Mesendoderm (in vitro differentiated cells): Measurements from ENCODE around the gene SLC22A4. TPM values are rescaled to one million over a fixed set of nuclear protein-coding genes. Genes with fewer than 3 reads are reported as not detected.

Experiments used
- DNase-seq: peaks from one replicate; pipeline ENCODE4 v3.0.0; 2013
- H2AK5ac ChIP-seq: 2 replicates; pipeline ENCODE4 v1.6.1; 2013; ENCODE audit warnings: low read length, inconsistent platforms
- H2BK120ac ChIP-seq: 2 replicates; pipeline ENCODE4 v1.6.1; 2013; ENCODE audit warnings: low read depth, mild to moderate bottlenecking, low read length, moderate library complexity, mixed read lengths
- H2BK15ac ChIP-seq: replicated peaks from 2 replicates; pipeline ENCODE4 v1.6.1; 2013; ENCODE audit warnings: low read depth, mild to moderate bottlenecking, moderate library complexity
- H2BK5ac ChIP-seq: 2 replicates; pipeline ENCODE4 v1.6.1; 2013; ENCODE audit warnings: low read length, inconsistent platforms
- H3K18ac ChIP-seq: 2 replicates; pipeline ENCODE4 v1.6.1; 2013; ENCODE audit warnings: mild to moderate bottlenecking, low read length, mixed read lengths
- H3K23ac ChIP-seq: one replicate; pipeline ENCODE4 v1.6.1; 2013; ENCODE audit warnings: low read length
- H3K27ac ChIP-seq: 2 replicates; pipeline ENCODE4 v1.5.1; 2013; ENCODE audit warnings: low read depth, mild to moderate bottlenecking, inconsistent platforms, low read length, moderate library complexity
- H3K27me3 ChIP-seq: 2 replicates; pipeline ENCODE4 v1.6.1; 2013; ENCODE audit warnings: low read length, control low read depth, mild to moderate bottlenecking, inconsistent platforms; ENCODE audit not compliant: insufficient read depth, poor library complexity
- H3K36me3 ChIP-seq: 2 replicates; pipeline ENCODE4 v1.6.1; 2013; ENCODE audit warnings: low read length, inconsistent platforms; ENCODE audit not compliant: control insufficient read depth, insufficient read depth
- H3K4ac ChIP-seq: one replicate; pipeline ENCODE4 v1.6.1; 2013; ENCODE audit warnings: low read depth, mild to moderate bottlenecking, low read length, moderate library complexity
- H3K4me1 ChIP-seq: 2 replicates; pipeline ENCODE4 v1.6.1; 2013; ENCODE audit warnings: low read depth, low read length, inconsistent platforms; ENCODE audit not compliant: control insufficient read depth
- H3K4me2 ChIP-seq: 2 replicates; pipeline ENCODE4 v1.6.1; 2013; ENCODE audit warnings: low read length
- H3K4me3 ChIP-seq: 2 replicates; pipeline ENCODE4 v1.5.1; 2013; ENCODE audit warnings: mild to moderate bottlenecking, low read length
- H3K56ac ChIP-seq: one replicate; pipeline ENCODE4 v1.6.1; 2013; ENCODE audit warnings: low read length
- H3K79me1 ChIP-seq: 2 replicates; pipeline ENCODE4 v1.6.1; 2013; ENCODE audit warnings: low read length, inconsistent platforms
- H3K79me2 ChIP-seq: 2 replicates; pipeline ENCODE4 v1.6.1; 2013; ENCODE audit warnings: mild to moderate bottlenecking, low read length; ENCODE audit not compliant: control insufficient read depth, insufficient read depth
- H3K9ac ChIP-seq: 2 replicates; pipeline ENCODE4 v1.6.1; 2013; ENCODE audit warnings: low read length, inconsistent platforms
- H4K5ac ChIP-seq: one replicate; pipeline ENCODE4 v1.6.1; 2013; ENCODE audit warnings: low read length
- H4K8ac ChIP-seq: one replicate; pipeline ENCODE4 v1.6.1; 2013; ENCODE audit warnings: low read depth, mild to moderate bottlenecking, control low read depth, low read length, moderate library complexity
- WGBS: extraction: QIAGEN DNeasy Blood & Tissue Kit; methylation state at CpG from one replicate; pipeline ENCODE4 v1.1.7; 2013; ENCODE audit warnings: low lambda C conversion rate, missing lambda C conversion rate; ENCODE audit not compliant: insufficient coverage; ENCODE audit errors: extremely low coverage; 5-methylcytosine and 5-hydroxymethylcytosine counted together
- polyA plus RNA-seq, 2 experiments: library from polyadenylated mRNA; stranded (reverse); fragments of 200-250 nt; gene quantifications; one replicate each; pipeline ENCODE4 v1.2.3, GENCODE V29; 2013

Gene SLC22A4
- 0.15 TPM for polyA plus RNA-seq (2013, experiment 1 of 2)
- polyA plus RNA-seq (2013, experiment 2 of 2) = 0.25 TPM

- Histone ChIP-seq H2AK5ac (no peak within 1 kb of the TSS), H4K5ac (no peak within 1 kb of the TSS), H3K18ac (peak within 1 kb of the TSS; percentile 88), H3K79me1 (no peaks in the 10 kb centered on the region), H3K36me3 (no peaks in the 10 kb centered on the region), H3K27me3 (no peaks in the 10 kb centered on the region), H3K4me1 (no peaks in the 10 kb centered on the region), H3K4me2 (peak within 1 kb of the TSS; percentile 98), H3K4ac (peak within 1 kb of the TSS; percentile 38), H3K27ac (peak within 1 kb of the TSS; percentile 86), H3K9ac (peak within 1 kb of the TSS; percentile 84), H2BK15ac (no peak within 1 kb of the TSS), H2BK120ac (no peak within 1 kb of the TSS), H3K79me2 (no peaks in the 10 kb centered on the region), H3K23ac (peak within 1 kb of the TSS; percentile 66), H2BK5ac (peak within 1 kb of the TSS; percentile 57), H3K56ac (peak within 1 kb of the TSS; percentile 92), H4K8ac (no peak within 1 kb of the TSS), H3K4me3 (peak within 1 kb of the TSS; percentile 45)
- DNase-seq = peak; percentile 97
- WGBS = no CpG with 5 or more reads among the region's 63 CpGs
Observed at GRCh38 chr5:132293992-132294727, at the start of gene SLC22A4. SLC22A4 (plus strand) TSS chr5:132294394; CDS start chr5:132294617, 223 bp downstream.

DNA sequence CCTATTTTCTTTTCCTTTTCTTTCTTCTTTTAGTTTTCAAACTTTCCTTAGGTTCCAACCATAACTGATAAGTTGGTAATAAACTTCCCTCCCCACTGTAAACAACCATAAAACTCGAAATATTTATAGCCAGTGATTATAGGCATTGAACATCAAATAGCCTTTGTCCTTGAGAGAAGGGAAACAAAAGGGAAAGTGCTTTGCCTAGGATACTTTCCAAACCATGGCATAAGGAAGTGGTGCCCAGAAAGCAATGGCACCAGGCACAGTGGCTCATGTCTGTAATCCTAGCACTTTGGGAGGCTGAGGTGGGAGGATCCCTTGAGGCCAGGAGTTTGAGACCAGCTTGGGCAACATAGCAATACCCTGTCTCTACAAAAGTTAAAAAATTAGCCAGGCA, 48.6 kb upstream of the SLC22A4 start:
- Histone ChIP-seq H3K4me3 (no peak overlapping the region), H3K27ac (no peak overlapping the region), H2AK5ac (no peak overlapping the region), H3K79me1 (no peaks in the 10 kb centered on the region), H3K56ac (no peak overlapping the region), H3K4me1 (no peaks in the 10 kb centered on the region), H3K23ac (no peak overlapping the region), H3K18ac (no peak overlapping the region), H4K5ac (no peak overlapping the region), H3K27me3 (no peaks in the 10 kb centered on the region), H2BK15ac (no peak overlapping the region), H3K4me2 (no peak overlapping the region), H3K36me3 (no peaks in the 10 kb centered on the region), H3K9ac (no peak overlapping the region), H3K4ac (no peak overlapping the region), H2BK120ac (no peak overlapping the region), H4K8ac (no peak overlapping the region), H2BK5ac (no peak overlapping the region), H3K79me2 (no peaks in the 10 kb centered on the region)
- DNase-seq = no peak
- WGBS = no CpG with 5 or more reads among the region's 1 CpG

- no peaks in the 10 kb centered on the region for H3K27me3 ChIP-seq
- DNase-seq = no peak
- H3K56ac ChIP-seq = no peak overlapping the region
- no peak overlapping the region for H3K4me3 ChIP-seq
- H3K4ac ChIP-seq = no peak overlapping the region
- no peak overlapping the region for H4K5ac ChIP-seq
- no peak overlapping the region for H2BK120ac ChIP-seq
- no peak overlapping the region for H2BK15ac ChIP-seq
- H3K79me2 ChIP-seq = no peaks in the 10 kb centered on the region
- H3K79me1 ChIP-seq = no peaks in the 10 kb centered on the region
- H3K18ac ChIP-seq = no peak overlapping the region
- H3K4me2 ChIP-seq = no peak overlapping the region
- H3K9ac ChIP-seq = no peak overlapping the region
- H3K23ac ChIP-seq = no peak overlapping the region
- H3K36me3 ChIP-seq = no peaks in the 10 kb centered on the region
- H3K27ac ChIP-seq = no peak overlapping the region
- no peak overlapping the region for H2BK5ac ChIP-seq
- no peak overlapping the region for H2AK5ac ChIP-seq
- H4K8ac ChIP-seq = no peak overlapping the region
- H3K4me1 ChIP-seq = no peaks in the 10 kb centered on the region
Observed at GRCh38 chr5:132246806-132247205, 47.4 kb upstream of the SLC22A4 start.

DNA sequence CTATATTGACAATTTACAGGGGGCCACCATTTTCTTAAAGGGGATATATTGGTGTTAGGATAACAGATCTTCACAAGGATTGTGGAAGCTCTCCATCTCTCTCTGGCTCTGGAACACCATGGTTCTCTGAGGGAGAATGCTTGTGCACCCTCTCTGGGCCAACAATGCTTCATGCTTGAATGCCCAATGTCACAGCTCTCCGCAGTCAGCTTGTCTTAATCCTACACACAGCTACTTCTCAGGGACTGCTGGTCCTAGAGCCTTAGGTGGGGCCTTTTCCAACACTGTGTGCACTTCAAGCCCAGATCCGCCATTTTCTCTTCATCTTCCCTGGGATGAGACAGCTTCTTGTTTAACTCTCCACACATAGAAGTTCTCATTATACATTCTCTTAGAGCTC, 43.6 kb upstream of the SLC22A4 start:
- WGBS = no CpG with 5 or more reads among the region's 2 CpGs
- Histone ChIP-seq H3K27ac (no peak overlapping the region), H3K4me2 (no peak overlapping the region), H3K36me3 (no peaks in the 10 kb centered on the region), H2BK5ac (no peak overlapping the region), H3K27me3 (no peaks in the 10 kb centered on the region), H3K23ac (no peak overlapping the region), H2BK15ac (no peak overlapping the region), H4K8ac (no peak overlapping the region), H3K79me2 (no peaks in the 10 kb centered on the region), H3K4me1 (no peaks in the 10 kb centered on the region), H3K4me3 (no peak overlapping the region), H4K5ac (no peak overlapping the region), H2AK5ac (no peak overlapping the region), H3K18ac (no peak overlapping the region), H3K9ac (no peak overlapping the region), H2BK120ac (no peak overlapping the region), H3K4ac (no peak overlapping the region), H3K56ac (no peak overlapping the region), H3K79me1 (no peaks in the 10 kb centered on the region)
- DNase-seq = no peak

- no peak overlapping the region for H3K4me2 ChIP-seq
- H2BK120ac ChIP-seq = no peak overlapping the region
- H2BK5ac ChIP-seq = no peak overlapping the region
- peak overlapping the region; percentile 25 for H3K56ac ChIP-seq
- no peak overlapping the region for H2AK5ac ChIP-seq
- H3K4ac ChIP-seq = no peak overlapping the region
- no peak overlapping the region for H2BK15ac ChIP-seq
- H4K8ac ChIP-seq = no peak overlapping the region
- H3K23ac ChIP-seq = no peak overlapping the region
- no peaks in the 10 kb centered on the region for H3K4me1 ChIP-seq
- no peak overlapping the region for H3K27ac ChIP-seq
- no peaks in the 10 kb centered on the region for H3K27me3 ChIP-seq
- WGBS = no CpG with 5 or more reads among the region's 10 CpGs
- H4K5ac ChIP-seq = no peak overlapping the region
- no peak overlapping the region for H3K18ac ChIP-seq
- no peak overlapping the region for H3K9ac ChIP-seq
- H3K79me1 ChIP-seq = no peaks in the 10 kb centered on the region
- H3K36me3 ChIP-seq = no peaks in the 10 kb centered on the region
- no peak overlapping the region for H3K4me3 ChIP-seq
- no peak for DNase-seq
- no peaks in the 10 kb centered on the region for H3K79me2 ChIP-seq
Observed at GRCh38 chr5:132251220-132251725, 42.9 kb upstream of the SLC22A4 start.

DNA sequence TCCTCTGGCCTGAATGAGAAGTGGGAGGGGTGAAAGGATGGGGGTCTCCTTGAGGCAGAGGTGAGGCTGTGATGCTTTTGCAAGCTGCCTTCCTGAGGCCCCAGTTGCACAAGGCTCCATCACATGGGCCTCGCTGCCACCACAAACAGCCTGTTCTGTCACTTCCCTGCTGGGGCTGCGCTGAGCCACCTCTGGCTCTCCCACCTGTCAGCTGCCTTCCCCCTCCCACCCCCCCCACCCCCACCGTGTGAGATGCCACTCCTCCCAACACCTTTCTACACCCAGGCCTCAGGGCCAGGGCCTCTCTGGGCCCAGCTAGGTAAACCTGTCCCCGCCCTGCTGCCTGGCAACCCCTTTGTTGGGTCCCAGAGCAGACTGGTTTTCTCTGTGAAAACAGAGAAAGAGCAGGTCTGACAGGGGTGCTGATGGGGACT, 41.2 kb upstream of the SLC22A4 start:
- no peak for DNase-seq
- Histone ChIP-seq H3K4me1 (no peaks in the 10 kb centered on the region), H3K36me3 (no peaks in the 10 kb centered on the region), H3K23ac (no peak overlapping the region), H3K9ac (no peak overlapping the region), H3K4me2 (no peak overlapping the region), H3K27me3 (no peaks in the 10 kb centered on the region), H3K4ac (no peak overlapping the region), H4K8ac (no peak overlapping the region), H3K56ac (no peak overlapping the region), H2BK120ac (no peak overlapping the region), H4K5ac (no peak overlapping the region), H3K4me3 (no peak overlapping the region), H3K79me1 (no peaks in the 10 kb centered on the region), H3K18ac (no peak overlapping the region), H2BK15ac (no peak overlapping the region), H2BK5ac (no peak overlapping the region), H2AK5ac (no peak overlapping the region), H3K79me2 (no peaks in the 10 kb centered on the region), H3K27ac (no peak overlapping the region)
- WGBS = no CpG with 5 or more reads among the region's 4 CpGs
